Stimulated activated effector memory CD8-positive, alpha-beta T cell treated with anti-CD3 and anti-CD28 coated beads, Interleukin-12 subunit alpha, Interleukin-12 subunit beta, amount 100 ng/mL, for 72 hours (primary cell): ENCODE results near the gene METAP2.
"Not testable (repeated sequence)": the region's sequence is repeated elsewhere in the genome, so short reads cannot be mapped to it uniquely, and the experiment has no call there.

Experiments
- ATAC-seq: fragments of 150-1000 bp; cut with Tn5 transposase; 2 replicates; pipeline ENCODE4 v1.10.0; 2021
- DNase-seq, 2 donors: peaks; one replicate each; pipeline ENCODE4 v3.0.0; 2021 to 2022; ENCODE audit warnings: low spot score in 2 of 2
- H3K27ac Mint-ChIP-seq: one replicate; pipeline ENCODE4 v1.8.0; 2022; ENCODE audit warnings: mild to moderate bottlenecking, mixed read lengths
- H3K36me3 Mint-ChIP-seq: one replicate; pipeline ENCODE4 v1.8.0; 2022; ENCODE audit warnings: mild to moderate bottlenecking, mixed read lengths
- H3K4me1 Mint-ChIP-seq: one replicate; pipeline ENCODE4 v1.8.0; 2022; ENCODE audit warnings: mixed read lengths
- H3K4me3 Mint-ChIP-seq: one replicate; pipeline ENCODE4 v1.8.0; 2022; ENCODE audit warnings: mild to moderate bottlenecking, mixed read lengths
- H3K9me3 Mint-ChIP-seq: one replicate; pipeline ENCODE4 v1.8.0; 2022; ENCODE audit warnings: mixed read lengths

The METAP2 gene

GRCh38 chr12:95473884-95474659 is at the start of gene METAP2:
TSS of gene METAP2 (plus strand) at chr12:95474152. CDS start at chr12:95474180, 28 bp downstream.
- ATAC-seq (peak; percentile 99), DNase-seq (peak; percentile 84 to 95)
- Mint-ChIP-seq H3K4me1 (peaks cover 34% of the 10 kb centered on the region), H3K4me3 (peak within 1 kb of the TSS; percentile 100), H3K36me3 (peaks cover 58% of the 10 kb centered on the region), H3K27ac (peak within 1 kb of the TSS; percentile 100), H3K9me3 (no peaks in the 10 kb centered on the region)

- Mint-ChIP-seq H3K9me3 (no peaks in the 10 kb centered on the region), H3K4me3 (no peak overlapping the region), H3K36me3 (no peaks in the 10 kb centered on the region), H3K27ac (no peak overlapping the region), H3K4me1 (peaks cover 5% of the 10 kb centered on the region)
- ATAC-seq, result no peak
- no peak for DNase-seq
These were observed 49.5 kb upstream of the METAP2 start for GRCh38 chr12:95424271-95424994.

GRCh38 chr12:95429172-95429510 is 44.8 kb upstream of the METAP2 start:
- Mint-ChIP-seq H3K27ac (no peak overlapping the region), H3K4me3 (no peak overlapping the region)
- no peak for ATAC-seq

GRCh38 chr12:95431120-95431519 is 42.8 kb upstream of the METAP2 start:
- Mint-ChIP-seq H3K36me3 (no peaks in the 10 kb centered on the region), H3K4me3 (no peak overlapping the region), H3K27ac (no peak overlapping the region), H3K9me3 (no peaks in the 10 kb centered on the region), H3K4me1 (peaks cover 5% of the 10 kb centered on the region)
- ATAC-seq, result no peak
- no peak for DNase-seq

More at GRCh38 chr12:95429172-95429510, 44.8 kb upstream of the METAP2 start:
- Mint-ChIP-seq H3K4me1 (peaks cover 5% of the 10 kb centered on the region), H3K36me3 (no peaks in the 10 kb centered on the region), H3K9me3 (no peaks in the 10 kb centered on the region)
- no peak for DNase-seq

DNA sequence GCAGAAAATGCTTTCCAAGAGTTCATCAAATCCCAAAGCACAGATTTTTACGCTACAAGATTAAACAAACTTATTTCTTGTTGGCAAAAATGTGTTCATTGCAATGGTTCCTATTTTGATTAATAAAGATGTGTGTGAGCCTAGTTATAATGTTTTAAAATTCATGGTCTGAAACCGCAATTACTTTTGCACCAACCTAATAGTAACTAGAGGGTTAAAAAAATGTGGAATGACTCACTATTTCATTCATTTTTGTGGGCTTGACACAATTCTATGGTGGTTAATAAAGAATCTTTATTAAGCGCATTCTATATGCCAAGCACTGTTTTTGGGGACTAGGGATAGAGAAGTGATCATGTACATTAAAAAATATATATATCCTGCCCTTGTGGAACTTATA is 38.6 kb upstream of the METAP2 start:
- no peaks in the 10 kb centered on the region for H3K9me3 Mint-ChIP-seq
- H3K27ac Mint-ChIP-seq, result no peak overlapping the region
- ATAC-seq (no peak), DNase-seq (no peak)
- no peaks in the 10 kb centered on the region for H3K4me1 Mint-ChIP-seq
- no peak overlapping the region for H3K4me3 Mint-ChIP-seq
- H3K36me3 Mint-ChIP-seq, result no peaks in the 10 kb centered on the region

- Mint-ChIP-seq H3K27ac (peak overlapping the region; percentile 58), H3K4me3 (no peak overlapping the region), H3K4me1 (no peaks in the 10 kb centered on the region), H3K9me3 (no peaks in the 10 kb centered on the region), H3K36me3 (no peaks in the 10 kb centered on the region)
- DNase-seq (no peak), ATAC-seq (no peak)
These were observed 36.4 kb upstream of the METAP2 start for GRCh38 chr12:95437565-95437964.

DNA sequence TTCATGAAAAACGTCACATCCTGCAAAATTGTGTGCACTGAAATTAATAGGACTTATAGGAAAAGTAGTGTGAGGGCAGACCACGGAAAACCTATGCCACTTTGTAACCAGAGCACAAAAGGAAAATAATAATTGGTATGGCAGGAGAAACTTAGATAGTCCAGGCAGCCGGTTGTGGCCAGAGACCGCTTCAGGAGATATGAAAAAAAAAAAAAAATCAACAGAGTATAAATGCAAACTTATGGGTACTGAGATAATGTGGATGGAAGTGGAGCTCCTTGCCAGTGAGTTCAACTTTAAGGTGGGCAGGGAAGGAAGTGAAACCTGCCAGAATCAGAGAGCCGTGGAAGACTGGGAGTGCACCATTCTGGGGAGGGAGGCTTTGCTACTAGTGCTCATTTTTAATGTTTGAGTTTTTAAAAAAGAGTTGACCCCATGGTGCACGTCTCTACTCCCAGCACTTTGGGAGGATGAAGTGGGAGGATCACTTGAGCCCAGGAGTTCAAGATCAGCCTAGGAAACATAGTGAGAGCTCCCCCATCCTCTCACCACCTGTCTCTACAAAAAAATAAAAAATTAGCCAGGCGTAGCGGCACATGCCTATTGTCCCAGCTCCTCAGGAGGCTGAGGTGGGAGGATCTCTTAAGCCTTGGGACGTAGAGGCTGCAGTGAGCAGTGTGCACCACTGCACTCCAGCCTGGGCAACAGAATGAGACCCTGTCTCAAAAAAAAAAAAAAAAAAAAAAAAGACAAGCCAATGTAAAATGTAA is 34.3 kb upstream of the METAP2 start:
- H3K4me1 Mint-ChIP-seq, result no peaks in the 10 kb centered on the region
- no peak overlapping the region for H3K27ac Mint-ChIP-seq
- no peaks in the 10 kb centered on the region for H3K36me3 Mint-ChIP-seq
- DNase-seq (no peak), ATAC-seq (no peak)
- no peaks in the 10 kb centered on the region for H3K9me3 Mint-ChIP-seq
- H3K4me3 Mint-ChIP-seq, result no peak overlapping the region

DNA sequence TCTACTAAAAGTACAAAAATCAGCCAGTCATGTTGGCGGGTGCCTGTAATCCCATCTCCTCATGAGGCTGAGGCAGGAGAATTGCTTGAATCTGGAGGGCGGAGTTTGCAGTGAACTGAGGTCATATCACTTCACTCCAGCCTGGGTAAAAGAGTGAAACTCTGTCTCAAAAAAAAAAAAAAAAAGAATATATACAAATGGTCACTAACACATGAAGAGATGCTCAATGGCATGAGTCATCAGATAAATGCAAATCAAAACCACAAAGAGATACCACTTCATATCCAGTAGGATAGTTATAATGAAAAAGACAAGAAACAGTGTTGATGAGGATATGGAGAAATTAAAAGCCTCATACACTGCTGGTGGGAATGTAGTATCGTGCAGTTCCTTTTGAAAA is 33.6 kb upstream of the METAP2 start:
- ATAC-seq, result no peak

GRCh38 chr12:95443459-95443858 is 30.5 kb upstream of the METAP2 start:
- peaks cover 2% of the 10 kb centered on the region for H3K9me3 Mint-ChIP-seq
- no peaks in the 10 kb centered on the region for H3K36me3 Mint-ChIP-seq
- no peak for ATAC-seq
- no peak overlapping the region for H3K4me3 Mint-ChIP-seq
- DNase-seq, result no peak
- no peak overlapping the region for H3K27ac Mint-ChIP-seq
- no peaks in the 10 kb centered on the region for H3K4me1 Mint-ChIP-seq

More for the DNA sequence above, 33.6 kb upstream of the METAP2 start:
- H3K9me3 Mint-ChIP-seq, result peaks cover 2% of the 10 kb centered on the region
- H3K4me3 Mint-ChIP-seq, result no peak overlapping the region
- no peak overlapping the region for H3K27ac Mint-ChIP-seq
- no peaks in the 10 kb centered on the region for H3K36me3 Mint-ChIP-seq
- no peaks in the 10 kb centered on the region for H3K4me1 Mint-ChIP-seq
- DNase-seq, result no peak

DNA sequence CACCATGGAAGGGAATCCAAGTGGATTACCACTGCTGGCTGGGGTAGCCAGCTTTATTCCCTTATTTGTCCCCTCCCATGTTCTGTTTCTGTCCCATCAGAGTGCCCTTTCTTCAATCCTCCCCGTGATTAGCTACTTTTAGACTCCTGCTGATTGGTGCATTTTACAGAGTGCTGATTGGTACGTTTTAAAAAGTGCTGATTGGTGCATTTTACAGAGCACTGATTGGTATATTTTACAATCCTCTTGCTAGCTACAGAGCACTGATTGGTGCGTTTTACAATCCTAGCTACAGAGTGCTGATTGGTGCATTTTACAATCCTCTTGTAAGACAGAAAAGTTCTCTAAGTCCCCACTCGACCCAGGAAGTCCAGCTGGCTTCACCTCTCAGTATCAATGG is 28.9 kb upstream of the METAP2 start:
- not testable (repeated sequence) for H3K4me1 Mint-ChIP-seq

DNA sequence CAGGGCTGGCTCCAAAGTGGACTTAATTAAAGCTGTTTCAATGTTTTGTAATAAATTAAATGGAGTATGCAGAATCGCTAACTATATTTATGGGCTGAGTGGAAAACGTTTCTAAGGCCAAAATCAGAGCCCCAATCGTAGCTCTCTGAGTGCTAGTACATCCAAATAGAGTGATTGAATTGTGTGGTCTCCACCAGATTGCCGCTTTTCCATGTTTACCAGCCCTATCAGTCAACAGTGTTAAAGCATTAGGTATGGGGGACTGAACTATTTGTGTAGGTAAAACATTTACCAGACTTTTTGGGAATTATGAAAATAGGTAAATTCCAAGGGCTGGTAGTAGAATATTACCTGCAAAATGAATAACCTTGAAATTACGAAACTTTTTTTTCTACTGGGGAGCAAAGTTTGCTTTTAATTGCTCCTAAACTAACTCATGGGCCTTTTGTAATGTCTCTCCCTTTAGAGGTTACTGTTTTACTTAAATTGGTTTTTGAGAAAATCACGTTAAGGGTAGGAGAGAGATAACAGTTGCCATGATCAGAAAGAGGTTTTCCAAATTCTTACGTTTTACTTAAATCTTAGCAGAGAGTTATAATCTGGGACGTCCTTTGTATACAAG is 28.0 kb upstream of the METAP2 start:
- H3K4me3 Mint-ChIP-seq, result no peak overlapping the region
- H3K27ac Mint-ChIP-seq, result no peak overlapping the region
- ATAC-seq (no peak), DNase-seq (no peak)
- H3K9me3 Mint-ChIP-seq, result peaks cover 2% of the 10 kb centered on the region
- no peaks in the 10 kb centered on the region for H3K4me1 Mint-ChIP-seq
- no peaks in the 10 kb centered on the region for H3K36me3 Mint-ChIP-seq

More for the DNA sequence above, 28.9 kb upstream of the METAP2 start:
- H3K4me3 Mint-ChIP-seq, H3K27ac Mint-ChIP-seq, H3K9me3 Mint-ChIP-seq, ATAC-seq, H3K36me3 Mint-ChIP-seq, DNase-seq: not testable (repeated sequence)

GRCh38 chr12:95446506-95446900 is 27.4 kb upstream of the METAP2 start:
- DNase-seq (no peak), ATAC-seq (no peak)
- H3K9me3 Mint-ChIP-seq, result peaks cover 2% of the 10 kb centered on the region
- no peaks in the 10 kb centered on the region for H3K36me3 Mint-ChIP-seq
- no peak overlapping the region for H3K4me3 Mint-ChIP-seq
- no peaks in the 10 kb centered on the region for H3K4me1 Mint-ChIP-seq
- H3K27ac Mint-ChIP-seq, result no peak overlapping the region

DNA sequence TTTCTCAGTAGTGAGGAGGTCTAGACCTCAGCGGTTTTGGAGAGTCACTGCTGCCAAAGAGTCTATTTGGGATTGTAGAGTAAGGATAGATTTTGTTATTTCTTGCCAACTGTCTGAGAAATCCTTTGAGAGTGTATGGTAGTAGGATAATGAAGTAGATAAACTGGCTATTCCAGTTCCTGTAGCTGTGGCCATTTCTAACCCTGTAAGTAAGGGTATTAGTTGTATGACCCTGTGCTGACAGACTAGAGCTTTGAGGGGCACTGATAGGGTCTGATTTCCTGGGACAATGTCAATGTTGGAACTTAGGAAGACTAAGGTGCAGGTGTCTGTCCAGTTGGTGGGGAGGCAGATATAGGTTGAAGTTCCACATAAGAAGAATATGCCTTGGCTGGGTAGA is 24.3 kb upstream of the METAP2 start:
- not testable (repeated sequence) for H3K9me3 Mint-ChIP-seq, H3K4me1 Mint-ChIP-seq, H3K4me3 Mint-ChIP-seq, ATAC-seq, H3K27ac Mint-ChIP-seq, H3K36me3 Mint-ChIP-seq, DNase-seq

- ATAC-seq, H3K9me3 Mint-ChIP-seq, DNase-seq, H3K36me3 Mint-ChIP-seq, H3K27ac Mint-ChIP-seq, H3K4me1 Mint-ChIP-seq, H3K4me3 Mint-ChIP-seq: not testable (repeated sequence)
These were observed 21.5 kb upstream of the METAP2 start for GRCh38 chr12:95452501-95452900.

- H3K9me3 Mint-ChIP-seq, DNase-seq, H3K4me1 Mint-ChIP-seq, H3K27ac Mint-ChIP-seq, ATAC-seq, H3K36me3 Mint-ChIP-seq, H3K4me3 Mint-ChIP-seq: not testable (repeated sequence)
These were observed 20.1 kb upstream of the METAP2 start for GRCh38 chr12:95453881-95454280.
